MCF 10A (cell line): ENCODE measurements around the gene TIAM2. TPM values are rescaled to one million over a fixed set of nuclear protein-coding genes. Genes with fewer than 3 reads are reported as not detected.

ENCODE experiments used
- BruUV-seq: library from RNA; stranded (reverse); fragments of 400-500 nt; replicated peaks from 2 replicates; lab custom pipeline; 2021; lab: Mats Ljungman, UMichigan
- CTCF ChIA-PET: fragments of 300-600 bp; sonication (Branson Sonifier 250); formaldehyde crosslinking; extraction: SDS; loops from one replicate; lab custom pipeline; 2021; ENCODE audit warnings: antibody characterized with exemption, inconsistent platforms; lab: Yijun Ruan, JAX
- POLR2A ChIA-PET: fragments of 300-600, 350-650 bp; sonication (Branson Sonifier 250); formaldehyde crosslinking; extraction: SDS; loops from one replicate; lab custom pipeline; 2020; ENCODE audit warnings: antibody characterized with exemption, inconsistent platforms; lab: Yijun Ruan, JAX
- DNase-seq: peaks from one replicate; pipeline ENCODE4 v3.0.0-alpha.2; 2018; ENCODE audit not compliant: unreplicated experiment
- H3K27ac Mint-ChIP-seq: one replicate; pipeline ENCODE4 v1.8.0; 2022; ENCODE audit warnings: mild to moderate bottlenecking, low read depth, mixed read lengths; ENCODE audit not compliant: unreplicated experiment
- H3K27me3 Mint-ChIP-seq: one replicate; pipeline ENCODE4 v1.8.0; 2022; ENCODE audit warnings: mixed read lengths; ENCODE audit not compliant: insufficient read depth, unreplicated experiment
- H3K36me3 Mint-ChIP-seq: one replicate; pipeline ENCODE4 v1.8.0; 2022; ENCODE audit warnings: mild to moderate bottlenecking, moderate library complexity, mixed read lengths; ENCODE audit not compliant: insufficient read depth, unreplicated experiment
- H3K4me1 Mint-ChIP-seq: one replicate; pipeline ENCODE4 v1.8.0; 2022; ENCODE audit warnings: mixed read lengths; ENCODE audit not compliant: insufficient read depth, unreplicated experiment
- H3K4me3 Mint-ChIP-seq: one replicate; pipeline ENCODE4 v1.8.0; 2022; ENCODE audit warnings: mild to moderate bottlenecking, moderate library complexity, mixed read lengths; ENCODE audit not compliant: unreplicated experiment
- H3K9me3 Mint-ChIP-seq: one replicate; pipeline ENCODE4 v1.8.0; 2022; ENCODE audit warnings: mixed read lengths; ENCODE audit not compliant: unreplicated experiment
- intact Hi-C: fragments of 100-400 bp; cut with micrococcal nuclease; formaldehyde crosslinking; loops from 2 replicates; pipeline ENCODE4 v1.14.1; 2022
- total RNA-seq: library from RNA; stranded (reverse); gene quantifications from 2 replicates; pipeline ENCODE4 v1.2.3, GENCODE V29; 2022
- TF ChIP-seq, protein P1 (sequence below): fragments of 200-600 bp; IDR thresholded peaks from one replicate; pipeline ENCODE4 v1.8.0; 2022; ENCODE audit warnings: antibody characterized with exemption, mild to moderate bottlenecking; ENCODE audit not compliant: unreplicated experiment

Gene TIAM2
- total RNA-seq, 1 experiment from 2014 or later, result 3.1 TPM

GRCh38 chr6:155064303-155064702 is 69.2 kb downstream of the TIAM2 start:
- no peaks in the 10 kb centered on the region for H3K9me3 Mint-ChIP-seq
- no TSS peak for BruUV-seq
- peaks cover 7% of the 10 kb centered on the region for H3K4me1 Mint-ChIP-seq
- H3K4me3 Mint-ChIP-seq, result no peak overlapping the region
- POLR2A ChIA-PET, result interaction anchor here (0.7 to 1.6 kb wide), 2 partner anchors 50 to 106 kb away, joined by 3 to 4 read pairs; no protein-coding TSS in a partner anchor
- intact Hi-C loops, result no loop called here
- no peaks in the 10 kb centered on the region for H3K36me3 Mint-ChIP-seq
- no peak for DNase-seq
- H3K27me3 Mint-ChIP-seq, result no peaks in the 10 kb centered on the region
- TF ChIP-seq, protein P1, sequence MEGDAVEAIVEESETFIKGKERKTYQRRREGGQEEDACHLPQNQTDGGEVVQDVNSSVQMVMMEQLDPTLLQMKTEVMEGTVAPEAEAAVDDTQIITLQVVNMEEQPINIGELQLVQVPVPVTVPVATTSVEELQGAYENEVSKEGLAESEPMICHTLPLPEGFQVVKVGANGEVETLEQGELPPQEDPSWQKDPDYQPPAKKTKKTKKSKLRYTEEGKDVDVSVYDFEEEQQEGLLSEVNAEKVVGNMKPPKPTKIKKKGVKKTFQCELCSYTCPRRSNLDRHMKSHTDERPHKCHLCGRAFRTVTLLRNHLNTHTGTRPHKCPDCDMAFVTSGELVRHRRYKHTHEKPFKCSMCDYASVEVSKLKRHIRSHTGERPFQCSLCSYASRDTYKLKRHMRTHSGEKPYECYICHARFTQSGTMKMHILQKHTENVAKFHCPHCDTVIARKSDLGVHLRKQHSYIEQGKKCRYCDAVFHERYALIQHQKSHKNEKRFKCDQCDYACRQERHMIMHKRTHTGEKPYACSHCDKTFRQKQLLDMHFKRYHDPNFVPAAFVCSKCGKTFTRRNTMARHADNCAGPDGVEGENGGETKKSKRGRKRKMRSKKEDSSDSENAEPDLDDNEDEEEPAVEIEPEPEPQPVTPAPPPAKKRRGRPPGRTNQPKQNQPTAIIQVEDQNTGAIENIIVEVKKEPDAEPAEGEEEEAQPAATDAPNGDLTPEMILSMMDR, result no peak
- CTCF ChIA-PET, result interaction anchor here (0.6 kb wide), 1 partner anchor 119 kb away, joined by 3 read pairs; no protein-coding TSS in a partner anchor
- H3K27ac Mint-ChIP-seq, result no peak overlapping the region

GRCh38 chr6:155066361-155066760 is 71.2 kb downstream of the TIAM2 start:
- POLR2A ChIA-PET, result no interaction called here
- CTCF ChIA-PET, result no interaction called here
- H3K27me3 Mint-ChIP-seq, result no peaks in the 10 kb centered on the region
- no TSS peak for BruUV-seq
- no peak overlapping the region for H3K27ac Mint-ChIP-seq
- no peaks in the 10 kb centered on the region for H3K36me3 Mint-ChIP-seq
- no peaks in the 10 kb centered on the region for H3K9me3 Mint-ChIP-seq
- TF ChIP-seq, protein P1, result no peak
- DNase-seq, result no peak
- H3K4me3 Mint-ChIP-seq, result no peak overlapping the region
- intact Hi-C loops, result no loop called here
- peaks cover 7% of the 10 kb centered on the region for H3K4me1 Mint-ChIP-seq

DNA sequence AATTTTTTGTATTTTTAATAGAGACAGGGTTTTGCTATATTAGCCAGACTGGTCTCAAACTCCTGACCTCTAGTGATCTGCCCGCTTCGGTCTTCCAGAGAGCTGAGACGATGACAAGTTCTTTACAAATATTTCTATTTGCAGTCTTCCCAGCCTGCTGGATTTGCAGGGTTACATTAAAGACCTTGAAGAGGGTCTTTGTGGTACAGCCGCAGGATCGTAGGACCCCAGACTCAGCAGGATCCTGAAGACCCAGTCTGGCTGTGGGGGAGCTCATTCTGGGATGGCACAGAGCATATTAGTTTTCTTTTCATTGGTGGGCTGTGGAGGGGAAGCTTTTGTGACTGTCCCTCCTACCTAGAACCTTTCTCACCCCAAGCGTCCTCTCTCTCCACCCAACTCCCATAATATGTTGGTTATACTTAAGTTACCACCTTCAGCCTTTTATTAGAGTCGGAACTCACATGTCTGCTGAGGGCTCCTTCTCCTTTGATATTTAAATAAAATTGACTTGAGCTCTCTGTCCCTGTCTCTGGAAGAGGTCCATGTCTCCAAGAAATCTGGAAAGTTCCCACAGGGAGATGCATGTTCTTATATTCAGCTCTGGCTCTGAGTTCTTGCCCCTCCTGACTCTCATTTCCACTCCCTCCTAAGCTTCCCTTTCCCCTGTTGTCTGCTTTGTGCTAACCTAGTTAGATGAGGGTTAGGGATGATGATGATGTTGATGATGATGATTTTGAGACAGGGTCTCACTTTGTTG is 72.0 kb downstream of the TIAM2 start:
- Mint-ChIP-seq H3K4me3 (no peak overlapping the region), H3K27me3 (no peaks in the 10 kb centered on the region), H3K36me3 (no peaks in the 10 kb centered on the region), H3K27ac (no peak overlapping the region), H3K9me3 (no peaks in the 10 kb centered on the region), H3K4me1 (peaks cover 7% of the 10 kb centered on the region)
- POLR2A ChIA-PET, result no interaction called here
- CTCF ChIA-PET, result no interaction called here
- intact Hi-C loops, result no loop called here
- no TSS peak for BruUV-seq
- DNase-seq, result no peak
- TF ChIP-seq, protein P1, result no peak

- TF ChIP-seq, protein P1, result no peak
- POLR2A ChIA-PET, result no interaction called here
- intact Hi-C loops, result no loop called here
- CTCF ChIA-PET, result no interaction called here
- no TSS peak for BruUV-seq
- Mint-ChIP-seq H3K27ac (no peak overlapping the region), H3K36me3 (no peaks in the 10 kb centered on the region), H3K27me3 (no peaks in the 10 kb centered on the region), H3K4me1 (peaks cover 4% of the 10 kb centered on the region), H3K9me3 (no peaks in the 10 kb centered on the region), H3K4me3 (no peak overlapping the region)
- DNase-seq, result no peak
Observed at GRCh38 chr6:155067956-155068615, 73.0 kb downstream of the TIAM2 start.
